Caco-2 (cell line): Measurements from ENCODE around the gene SLC16A12. TPM values are rescaled to one million over a fixed set of nuclear protein-coding genes. Genes with fewer than 3 reads are reported as not detected.

ENCODE experiments used
- BruUV-seq: library from RNA; stranded (reverse); fragments of 400-500 nt; replicated peaks from 2 replicates; lab custom pipeline; 2021; lab: Mats Ljungman, UMichigan
- CTCF ChIA-PET: fragments of 300-600 bp; sonication (Branson Sonifier 250); formaldehyde crosslinking; loops from one replicate; lab custom pipeline; 2022; ENCODE audit warnings: antibody characterized with exemption; lab: Charles Lee
- POLR2A ChIA-PET: fragments of 300-600 bp; sonication (Branson Sonifier 250); formaldehyde crosslinking; loops from one replicate; lab custom pipeline; 2022; ENCODE audit warnings: antibody characterized with exemption; lab: Charles Lee
- DNase-seq, 2 experiments: peaks; one replicate each; pipeline versions ENCODE4 v3.0.0 to v3.0.0-alpha.2; 2020 to 2022
- H3K27me3 ChIP-seq: replicated peaks from 2 replicates; pipeline ENCODE4 v1.6.0; 2011; ENCODE audit warnings: low read length; ENCODE audit not compliant: control insufficient read depth, insufficient read depth
- H3K36me3 ChIP-seq: 2 replicates; pipeline ENCODE4 v1.5.1; 2011; ENCODE audit warnings: low read length; ENCODE audit not compliant: control insufficient read depth, insufficient read depth
- H3K4me1 ChIP-seq: fragments of 250-450 bp; sonication (Bioruptor Pico); 2 replicates; pipeline ENCODE4 v1.5.1; 2020; ENCODE audit warnings: mild to moderate bottlenecking
- H3K4me3 ChIP-seq: 2 replicates; pipeline ENCODE4 v1.5.1; 2011; ENCODE audit warnings: low read depth, mild to moderate bottlenecking, control low read depth, low read length
- H3K9me3 ChIP-seq: fragments of 250-450 bp; sonication (Bioruptor Pico); 2 replicates; pipeline ENCODE4 v1.5.1; 2020; ENCODE audit warnings: mild to moderate bottlenecking, moderate library complexity
- H3K27ac Mint-ChIP-seq: one replicate; pipeline ENCODE4 v1.8.0; 2022; ENCODE audit warnings: mixed read lengths; ENCODE audit not compliant: unreplicated experiment
- H3K27me3 Mint-ChIP-seq: one replicate; pipeline ENCODE4 v1.8.0; 2022; ENCODE audit warnings: mixed read lengths; ENCODE audit not compliant: insufficient read depth, unreplicated experiment
- H3K36me3 Mint-ChIP-seq: one replicate; pipeline ENCODE4 v1.8.0; 2022; ENCODE audit warnings: mild to moderate bottlenecking, mixed read lengths; ENCODE audit not compliant: insufficient read depth, unreplicated experiment
- H3K4me1 Mint-ChIP-seq: one replicate; pipeline ENCODE4 v1.8.0; 2022; ENCODE audit warnings: low read depth, mixed read lengths; ENCODE audit not compliant: unreplicated experiment
- H3K4me3 Mint-ChIP-seq: one replicate; pipeline ENCODE4 v1.8.0; 2022; ENCODE audit warnings: mild to moderate bottlenecking, moderate library complexity, mixed read lengths; ENCODE audit not compliant: unreplicated experiment
- H3K9me3 Mint-ChIP-seq: one replicate; pipeline ENCODE4 v1.8.0; 2022; ENCODE audit warnings: mixed read lengths; ENCODE audit not compliant: unreplicated experiment
- intact Hi-C: fragments of 100-400 bp; cut with micrococcal nuclease; formaldehyde crosslinking; loops from one replicate; pipeline ENCODE4 v1.10.0; 2022; ENCODE audit not compliant: unreplicated experiment
- total RNA-seq: library from RNA; stranded (reverse); gene quantifications from 2 replicates; pipeline ENCODE4 v1.2.3, GENCODE V29; 2022
- TF ChIP-seq, protein P1 (sequence below), 2 experiments: fragments of 200-600 bp in 1 of 2; IDR thresholded peaks; 1 replicate in 1 of 2; 2 replicates in 1 of 2; pipeline versions ENCODE4 v1.5.1 to v1.8.0; 2011 to 2022; ENCODE audit warnings: antibody characterized with exemption in 1 of 2, control low read depth in 1 of 2, inconsistent platforms in 1 of 2, low read depth in 1 of 2, low read length in 1 of 2, mild to moderate bottlenecking in 1 of 2, moderate library complexity in 1 of 2; ENCODE audit not compliant: insufficient read depth in 1 of 2, severe bottlenecking in 1 of 2, unreplicated experiment in 1 of 2

SLC16A12 gene
- total RNA-seq, 1 experiment from 2014 or later = not detected

DNA sequence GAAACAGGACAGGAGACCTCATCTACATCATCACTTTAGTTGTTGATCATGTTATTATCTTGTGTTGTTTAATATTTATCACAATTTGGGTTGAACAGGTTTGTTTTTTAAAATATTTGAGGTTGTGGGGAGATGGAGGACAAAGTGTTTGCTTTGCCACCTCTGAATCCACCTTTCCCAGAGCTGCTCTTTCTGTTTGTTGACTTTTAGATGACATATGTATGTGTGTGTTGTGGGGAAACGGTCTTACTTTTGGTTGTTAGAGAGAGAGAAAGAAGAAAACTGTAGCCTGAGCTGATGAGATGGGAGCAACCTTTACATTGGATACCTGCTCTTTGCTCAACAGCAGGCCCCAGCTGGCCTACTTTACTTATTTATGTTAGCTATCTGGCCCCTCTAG, 19.0 kb upstream of the SLC16A12 start:
- Histone ChIP-seq H3K27me3 (no peaks in the 10 kb centered on the region), H3K4me3 (no peak overlapping the region), H3K4me1 (peaks cover 12% of the 10 kb centered on the region), H3K36me3 (no peaks in the 10 kb centered on the region), H3K9me3 (0 out of 2 replicates have a peak, but pooled peaks cover 4% of the 10 kb centered on the region)
- no peak overlapping the region for H3K4me3 Mint-ChIP-seq
- H3K36me3 Mint-ChIP-seq = no peaks in the 10 kb centered on the region
- POLR2A ChIA-PET = no interaction called here
- intact Hi-C loops = loop anchor here (2.0 kb wide), 1 partner anchor 128 kb away; no protein-coding TSS in a partner anchor
- no TSS peak for BruUV-seq
- H3K27me3 Mint-ChIP-seq = no peaks in the 10 kb centered on the region
- no peaks in the 10 kb centered on the region for H3K9me3 Mint-ChIP-seq
- CTCF ChIA-PET = interaction anchor here (1.7 kb wide), 1 partner anchor 88 kb away, joined by 5 read pairs; no protein-coding TSS in a partner anchor
- TF ChIP-seq, protein P1, sequence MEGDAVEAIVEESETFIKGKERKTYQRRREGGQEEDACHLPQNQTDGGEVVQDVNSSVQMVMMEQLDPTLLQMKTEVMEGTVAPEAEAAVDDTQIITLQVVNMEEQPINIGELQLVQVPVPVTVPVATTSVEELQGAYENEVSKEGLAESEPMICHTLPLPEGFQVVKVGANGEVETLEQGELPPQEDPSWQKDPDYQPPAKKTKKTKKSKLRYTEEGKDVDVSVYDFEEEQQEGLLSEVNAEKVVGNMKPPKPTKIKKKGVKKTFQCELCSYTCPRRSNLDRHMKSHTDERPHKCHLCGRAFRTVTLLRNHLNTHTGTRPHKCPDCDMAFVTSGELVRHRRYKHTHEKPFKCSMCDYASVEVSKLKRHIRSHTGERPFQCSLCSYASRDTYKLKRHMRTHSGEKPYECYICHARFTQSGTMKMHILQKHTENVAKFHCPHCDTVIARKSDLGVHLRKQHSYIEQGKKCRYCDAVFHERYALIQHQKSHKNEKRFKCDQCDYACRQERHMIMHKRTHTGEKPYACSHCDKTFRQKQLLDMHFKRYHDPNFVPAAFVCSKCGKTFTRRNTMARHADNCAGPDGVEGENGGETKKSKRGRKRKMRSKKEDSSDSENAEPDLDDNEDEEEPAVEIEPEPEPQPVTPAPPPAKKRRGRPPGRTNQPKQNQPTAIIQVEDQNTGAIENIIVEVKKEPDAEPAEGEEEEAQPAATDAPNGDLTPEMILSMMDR (IDR thresholded peaks at IDR 0.05; ENCODE audit: insufficient read depth in 1 of 2, low read depth in 1 of 2, low read length in 1 of 2, severe bottlenecking in 1 of 2, unreplicated experiment in 1 of 2) = no peak
- DNase-seq = no peak
- peaks cover 15% of the 10 kb centered on the region for H3K4me1 Mint-ChIP-seq
- H3K27ac Mint-ChIP-seq = no peak overlapping the region

DNA sequence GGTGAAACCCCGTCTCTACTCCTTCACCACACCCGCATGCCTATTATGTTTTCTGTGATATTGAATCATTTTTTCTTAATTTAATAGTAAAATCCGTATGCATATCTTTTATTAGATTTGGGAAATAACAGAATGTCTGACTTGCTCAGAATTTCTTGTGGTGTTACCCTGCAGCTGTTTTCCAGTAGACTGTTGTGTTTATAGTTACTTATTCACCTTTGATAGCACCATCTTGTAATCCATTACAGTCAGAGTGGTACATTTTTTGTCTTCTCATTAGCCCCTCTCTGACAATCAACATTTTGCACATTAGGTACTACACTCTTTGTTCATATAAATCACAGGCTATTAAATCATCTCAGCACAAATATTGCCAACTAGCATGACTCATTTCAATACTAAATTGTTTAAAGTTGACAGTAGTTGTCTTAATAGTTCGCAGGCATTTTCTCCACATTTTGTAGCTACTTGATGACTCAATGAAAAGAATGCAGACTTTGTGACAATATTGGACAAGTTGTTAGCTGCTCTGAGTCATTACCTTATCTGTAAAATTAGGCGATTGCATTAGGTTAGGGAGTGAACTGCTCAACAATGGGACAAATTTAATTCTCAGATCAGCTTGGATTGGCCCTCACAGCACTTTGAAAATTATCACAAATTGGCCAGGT, 17.8 kb upstream of the SLC16A12 start:
- Mint-ChIP-seq H3K27me3 (no peaks in the 10 kb centered on the region), H3K36me3 (no peaks in the 10 kb centered on the region), H3K27ac (peak overlapping the region; percentile 54), H3K4me3 (no peak overlapping the region), H3K4me1 (peaks cover 15% of the 10 kb centered on the region), H3K9me3 (no peaks in the 10 kb centered on the region)
- H3K4me1 ChIP-seq = peaks cover 12% of the 10 kb centered on the region
- H3K4me3 ChIP-seq = no peak overlapping the region
- TF ChIP-seq, protein P1 (IDR thresholded peaks at IDR 0.05; ENCODE audit: insufficient read depth in 1 of 2, low read depth in 1 of 2, low read length in 1 of 2, severe bottlenecking in 1 of 2, unreplicated experiment in 1 of 2) = no peak
- no peaks in the 10 kb centered on the region for H3K36me3 ChIP-seq
- BruUV-seq = no TSS peak
- intact Hi-C loops = no loop called here
- POLR2A ChIA-PET = interaction anchor here (1.0 kb wide), 1 partner anchor 90 kb away, joined by 3 read pairs; no protein-coding TSS in a partner anchor
- H3K9me3 ChIP-seq = 0 out of 2 replicates have a peak, but pooled peaks cover 4% of the 10 kb centered on the region
- CTCF ChIA-PET = interaction anchor here (1.7 kb wide), 1 partner anchor 87 kb away, joined by 5 read pairs; no protein-coding TSS in a partner anchor
- no peaks in the 10 kb centered on the region for H3K27me3 ChIP-seq
- DNase-seq = no peak

DNA sequence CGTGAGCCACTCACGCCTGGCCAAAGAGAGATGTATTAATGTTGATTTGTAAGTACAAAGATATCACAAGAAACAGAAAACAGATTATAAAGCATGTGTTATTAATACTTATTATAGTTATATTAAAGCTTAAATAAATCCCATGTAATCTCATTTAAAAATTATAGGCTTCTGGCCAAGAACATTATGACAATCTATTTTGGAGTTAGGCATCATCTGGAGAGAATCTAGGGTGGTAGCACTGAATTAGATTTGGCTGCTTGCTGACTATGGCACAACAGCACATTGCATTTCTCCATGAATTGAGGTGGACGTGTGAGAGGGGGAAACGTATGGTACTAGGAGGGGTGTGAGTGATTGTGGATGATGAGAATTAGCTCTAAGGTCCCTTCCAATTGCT, 16.8 kb upstream of the SLC16A12 start:
- DNase-seq = no peak
- H3K27me3 Mint-ChIP-seq = no peaks in the 10 kb centered on the region
- Histone ChIP-seq H3K4me1 (peaks cover 12% of the 10 kb centered on the region), H3K9me3 (0 out of 2 replicates have a peak, but pooled peaks cover 4% of the 10 kb centered on the region), H3K27me3 (no peaks in the 10 kb centered on the region), H3K36me3 (no peaks in the 10 kb centered on the region), H3K4me3 (no peak overlapping the region)
- CTCF ChIA-PET = no interaction called here
- no TSS peak for BruUV-seq
- no peaks in the 10 kb centered on the region for H3K36me3 Mint-ChIP-seq
- intact Hi-C loops = no loop called here
- peaks cover 15% of the 10 kb centered on the region for H3K4me1 Mint-ChIP-seq
- H3K27ac Mint-ChIP-seq = no peak overlapping the region
- no peaks in the 10 kb centered on the region for H3K9me3 Mint-ChIP-seq
- H3K4me3 Mint-ChIP-seq = no peak overlapping the region
- POLR2A ChIA-PET = no interaction called here
- TF ChIP-seq, protein P1 (IDR thresholded peaks at IDR 0.05; ENCODE audit: insufficient read depth in 1 of 2, low read depth in 1 of 2, low read length in 1 of 2, severe bottlenecking in 1 of 2, unreplicated experiment in 1 of 2) = no peak
